Measurements from ENCODE around the gene SPARCL1. TPM values are rescaled to one million over a fixed set of nuclear protein-coding genes. Genes with fewer than 3 reads are reported as not detected.

Gene SPARCL1
- total and polyA plus RNA-seq, 2 of the 13 experiments (the other 11 are each of a cell fraction or from before 2014, with no cell fraction given) = 0.04 TPM; not detected in 1

DNA sequence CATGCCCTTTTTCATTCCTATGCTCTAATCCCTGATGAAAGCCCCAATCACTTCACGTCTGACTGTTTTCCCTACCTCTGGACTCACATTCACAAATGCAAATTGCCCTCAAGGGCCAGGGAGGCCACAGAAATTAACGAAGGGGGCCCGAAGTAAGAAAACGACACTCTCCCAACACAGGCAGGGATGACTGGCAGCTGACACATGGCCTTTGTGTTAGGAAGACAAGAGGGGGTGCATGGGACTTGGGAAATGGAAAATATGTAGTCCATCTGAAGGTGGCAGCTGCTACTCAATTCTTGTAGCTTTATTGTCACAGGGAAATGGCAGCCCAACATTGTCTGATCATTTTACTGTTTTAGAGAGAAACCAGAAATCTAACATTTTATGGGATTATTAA, 12.3 kb upstream of the SPARCL1 start:
- FAIRE-seq (no peak), DNase-seq (ENCODE audit: low spot score) (no peak), ATAC-seq (no peak)
- no peak overlapping the region for H3K27ac ChIP-seq (ENCODE audit: extremely low read length, insufficient read depth, low read length)
- in situ Hi-C loops (cut with HindIII; ENCODE audit: extremely low pct_ligation_motif_present, low pct_unique_long_range_greater_than_20kb) = loop anchor here (10.0 to 25.0 kb wide), 2 partner anchors 303 to 446 kb away; partner anchors contain the start of gene SPP1
- no peak overlapping the region for H2AFZ ChIP-seq (ENCODE audit: low read length)
- ChIA-PET POLR2A (no interaction called here), CTCF (ENCODE audit: low intra/inter-chr PET ratio, low total read pairs) (no interaction called here)
- H3K4me2 ChIP-seq (ENCODE audit: low read depth, low read length) = no peak overlapping the region
- no peaks in the 10 kb centered on the region for H3K36me3 ChIP-seq (replicated peaks in 1 of 2; ENCODE audit: control insufficient read depth in 1 of 2, insufficient read depth in 2 of 2, low read length in 2 of 2)
- H3K79me2 ChIP-seq (ENCODE audit: insufficient read depth, low read length) = no peaks in the 10 kb centered on the region
- H3K27me3 ChIP-seq (ENCODE audit: control insufficient read depth in 1 of 2, insufficient read depth in 2 of 2, low read length in 2 of 2) = peaks cover 0 to 5% of the 10 kb centered on the region in 2 experiments; a peak in 2 of 5 replicates
- H3K4me3 ChIP-seq (replicated peaks in 1 of 3; ENCODE audit: insufficient read depth in 1 of 3, low read depth in 2 of 3, low read length in 3 of 3) = no peak overlapping the region
- H3K9me3 ChIP-seq (ENCODE audit: low read length) = no peaks in the 10 kb centered on the region
- BruUV-seq (replicated peaks) = no TSS peak
- H3K9ac ChIP-seq (ENCODE audit: insufficient read depth, low read depth, low read length) = no peak overlapping the region
- no peaks in the 10 kb centered on the region for H4K20me1 ChIP-seq (ENCODE audit: insufficient read depth, low read length)
- 9% methylated on average over 4 of the region's 4 CpGs for WGBS (ENCODE audit: low lambda C conversion rate)
- no peaks in the 10 kb centered on the region for H3K4me1 ChIP-seq (ENCODE audit: insufficient read depth, low read length)
- intact Hi-C loops (cut with micrococcal nuclease; ENCODE audit: unreplicated experiment) = loop anchor here (5.0 kb wide), 1 partner anchor 306 kb away; no protein-coding TSS in a partner anchor
- TF ChIP-seq NFIB (CRISPR knock-in tag; IDR thresholded peaks at IDR 0.05; ENCODE audit: borderline replicate concordance) (no peak), FOXO4 (CRISPR knock-in tag; conservative IDR thresholded peaks at IDR 0.05) (no peak), ZNF713 (CRISPR knock-in tag; IDR thresholded peaks at IDR 0.05) (no peak), MAX (IDR thresholded peaks at IDR 0.05) (no peak), ZBTB4 (CRISPR knock-in tag; IDR thresholded peaks at IDR 0.05; ENCODE audit: borderline replicate concordance) (no peak), ZSCAN20 (CRISPR knock-in tag; IDR thresholded peaks at IDR 0.05; ENCODE audit: borderline replicate concordance) (no peak), RBFOX2 (IDR thresholded peaks at IDR 0.05; ENCODE audit: low read depth, low read length) (no peak), ZNF564 (CRISPR knock-in tag; IDR thresholded peaks at IDR 0.05) (no peak), ZNF234 (CRISPR knock-in tag; conservative IDR thresholded peaks at IDR 0.05) (no peak), GABPB1 (CRISPR knock-in tag; IDR thresholded peaks at IDR 0.05) (no peak), ZNF274 (CRISPR knock-in tag; IDR thresholded peaks at IDR 0.05) (no peak), ZNF780A (CRISPR knock-in tag; IDR thresholded peaks at IDR 0.05) (no peak), ZNF790 (CRISPR knock-in tag; IDR thresholded peaks at IDR 0.05; ENCODE audit: borderline replicate concordance) (no peak)
- TF ChIP-seq, protein P1, sequence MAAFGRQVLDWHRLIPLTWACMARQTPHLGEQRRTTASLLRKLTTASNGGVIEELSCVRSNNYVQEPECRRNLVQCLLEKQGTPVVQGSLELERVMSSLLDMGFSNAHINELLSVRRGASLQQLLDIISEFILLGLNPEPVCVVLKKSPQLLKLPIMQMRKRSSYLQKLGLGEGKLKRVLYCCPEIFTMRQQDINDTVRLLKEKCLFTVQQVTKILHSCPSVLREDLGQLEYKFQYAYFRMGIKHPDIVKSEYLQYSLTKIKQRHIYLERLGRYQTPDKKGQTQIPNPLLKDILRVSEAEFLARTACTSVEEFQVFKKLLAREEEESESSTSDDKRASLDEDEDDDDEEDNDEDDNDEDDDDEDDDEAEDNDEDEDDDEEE (CRISPR knock-in tag; IDR thresholded peaks at IDR 0.05) = no peak
